LNCAP (cell line): ENCODE results near the gene MYL7.

Experiments used
- TF ChIP-seq, protein P1 (sequence below): fragments of 450-650 bp; IDR thresholded peaks from 2 replicates; pipeline ENCODE4 v1.5.1; 2017; ENCODE audit warnings: mild to moderate bottlenecking

MYL7 gene

DNA sequence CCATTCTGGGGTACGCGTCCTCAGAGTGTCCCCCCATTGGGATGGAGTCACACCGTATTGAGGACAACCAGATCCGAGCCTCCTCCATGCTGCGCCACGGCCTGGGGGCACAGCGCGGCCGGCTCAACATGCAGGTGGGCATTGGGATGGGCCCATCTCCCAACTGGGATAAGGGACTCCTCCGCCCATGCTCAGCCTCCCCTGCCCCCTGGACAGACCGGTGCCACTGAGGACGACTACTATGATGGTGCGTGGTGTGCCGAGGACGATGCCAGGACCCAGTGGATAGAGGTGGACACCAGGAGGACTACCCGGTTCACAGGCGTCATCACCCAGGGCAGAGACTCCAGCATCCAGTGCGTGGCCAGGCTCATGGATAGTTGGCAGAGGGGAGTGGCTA, 31.1 kb downstream of the MYL7 start:
- TF ChIP-seq, protein P1, sequence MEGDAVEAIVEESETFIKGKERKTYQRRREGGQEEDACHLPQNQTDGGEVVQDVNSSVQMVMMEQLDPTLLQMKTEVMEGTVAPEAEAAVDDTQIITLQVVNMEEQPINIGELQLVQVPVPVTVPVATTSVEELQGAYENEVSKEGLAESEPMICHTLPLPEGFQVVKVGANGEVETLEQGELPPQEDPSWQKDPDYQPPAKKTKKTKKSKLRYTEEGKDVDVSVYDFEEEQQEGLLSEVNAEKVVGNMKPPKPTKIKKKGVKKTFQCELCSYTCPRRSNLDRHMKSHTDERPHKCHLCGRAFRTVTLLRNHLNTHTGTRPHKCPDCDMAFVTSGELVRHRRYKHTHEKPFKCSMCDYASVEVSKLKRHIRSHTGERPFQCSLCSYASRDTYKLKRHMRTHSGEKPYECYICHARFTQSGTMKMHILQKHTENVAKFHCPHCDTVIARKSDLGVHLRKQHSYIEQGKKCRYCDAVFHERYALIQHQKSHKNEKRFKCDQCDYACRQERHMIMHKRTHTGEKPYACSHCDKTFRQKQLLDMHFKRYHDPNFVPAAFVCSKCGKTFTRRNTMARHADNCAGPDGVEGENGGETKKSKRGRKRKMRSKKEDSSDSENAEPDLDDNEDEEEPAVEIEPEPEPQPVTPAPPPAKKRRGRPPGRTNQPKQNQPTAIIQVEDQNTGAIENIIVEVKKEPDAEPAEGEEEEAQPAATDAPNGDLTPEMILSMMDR: no peak

DNA sequence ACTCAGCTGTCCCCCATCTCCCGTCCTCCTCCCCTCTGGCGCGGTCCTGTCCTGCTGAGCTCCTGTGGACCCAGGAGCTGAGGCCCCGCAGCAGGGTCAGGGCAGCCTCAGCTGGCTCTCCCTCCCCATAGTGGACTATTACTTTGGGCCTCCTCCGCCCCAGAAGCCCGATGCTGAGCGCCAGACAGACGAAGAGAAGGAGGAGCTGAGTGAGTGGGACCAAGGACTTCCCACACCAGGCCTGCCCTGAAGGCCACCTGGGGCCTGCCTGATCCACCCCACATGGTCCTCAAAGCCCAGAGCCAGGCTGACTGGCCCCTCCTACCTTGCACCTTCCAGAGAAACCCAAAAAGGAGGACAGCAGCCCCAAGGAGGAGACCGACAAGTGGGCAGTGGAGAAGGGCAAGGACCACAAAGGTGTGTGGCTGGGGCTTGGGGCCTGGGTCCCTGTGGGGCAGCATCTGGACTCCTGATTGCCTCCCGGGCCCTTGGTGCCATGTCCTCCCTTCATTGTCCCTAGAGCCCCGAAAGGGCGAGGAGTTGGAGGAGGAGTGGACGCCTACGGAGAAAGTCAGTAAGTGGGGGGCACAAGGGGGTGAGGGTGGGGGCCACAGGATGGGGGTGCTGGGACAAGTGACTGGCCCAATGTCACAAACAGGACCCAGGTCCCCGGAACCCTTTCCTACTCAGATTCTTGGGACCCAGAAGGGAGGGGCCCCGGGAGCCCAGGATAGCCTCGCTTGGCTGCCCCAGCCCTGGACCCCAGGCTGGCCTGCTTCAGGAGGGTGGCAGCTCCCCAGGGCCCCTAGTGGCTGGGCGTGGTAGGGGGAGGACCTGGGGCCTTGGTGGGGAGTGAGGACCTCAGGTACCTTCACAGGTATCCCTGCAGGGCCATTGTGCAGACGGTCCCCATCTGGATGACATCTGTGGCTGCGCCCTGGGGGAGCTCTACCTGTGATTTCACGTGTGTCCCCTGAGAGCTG, 32.1 kb downstream of the MYL7 start:
- TF ChIP-seq, protein P1: no peak

DNA sequence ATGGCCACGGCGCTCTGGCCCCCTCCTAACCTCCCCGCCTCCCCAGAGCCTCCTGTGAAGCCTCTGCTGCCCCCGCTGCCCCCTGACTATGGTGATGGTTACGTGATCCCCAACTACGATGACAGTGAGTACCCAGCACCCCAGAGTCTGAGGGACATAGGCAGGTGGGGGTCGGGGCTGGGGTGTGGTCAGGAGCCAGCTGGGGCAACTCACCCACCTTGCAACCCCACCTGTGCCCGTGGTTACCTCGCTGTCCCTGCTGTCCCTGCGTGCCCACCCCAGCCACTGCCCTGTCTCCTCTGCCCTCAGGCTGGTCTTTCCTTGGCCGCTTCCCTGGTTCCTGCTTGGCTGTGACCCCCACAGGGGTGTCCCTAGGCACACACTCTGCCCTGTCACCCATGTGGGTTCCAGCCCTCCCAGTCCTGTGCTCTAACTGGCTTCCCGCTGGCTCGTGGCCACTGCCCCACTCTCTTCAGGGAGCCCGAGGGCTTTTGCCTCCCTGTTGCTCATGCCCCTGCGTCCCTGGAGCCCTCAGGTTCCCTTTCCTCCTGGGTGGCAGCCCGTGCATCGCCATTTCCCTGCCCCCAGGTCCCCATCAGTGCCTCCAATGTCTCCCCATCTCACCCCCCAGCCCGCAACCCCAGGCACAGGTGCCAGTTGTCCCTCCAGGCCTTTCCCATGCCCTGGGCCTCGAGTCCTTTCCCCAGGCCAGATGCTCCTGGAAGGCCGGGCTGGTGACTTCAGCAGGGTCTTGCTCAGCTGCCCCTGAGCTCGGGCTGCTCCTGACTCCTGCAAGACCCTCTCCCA, 33.0 kb downstream of the MYL7 start:
- TF ChIP-seq, protein P1: no peak

DNA sequence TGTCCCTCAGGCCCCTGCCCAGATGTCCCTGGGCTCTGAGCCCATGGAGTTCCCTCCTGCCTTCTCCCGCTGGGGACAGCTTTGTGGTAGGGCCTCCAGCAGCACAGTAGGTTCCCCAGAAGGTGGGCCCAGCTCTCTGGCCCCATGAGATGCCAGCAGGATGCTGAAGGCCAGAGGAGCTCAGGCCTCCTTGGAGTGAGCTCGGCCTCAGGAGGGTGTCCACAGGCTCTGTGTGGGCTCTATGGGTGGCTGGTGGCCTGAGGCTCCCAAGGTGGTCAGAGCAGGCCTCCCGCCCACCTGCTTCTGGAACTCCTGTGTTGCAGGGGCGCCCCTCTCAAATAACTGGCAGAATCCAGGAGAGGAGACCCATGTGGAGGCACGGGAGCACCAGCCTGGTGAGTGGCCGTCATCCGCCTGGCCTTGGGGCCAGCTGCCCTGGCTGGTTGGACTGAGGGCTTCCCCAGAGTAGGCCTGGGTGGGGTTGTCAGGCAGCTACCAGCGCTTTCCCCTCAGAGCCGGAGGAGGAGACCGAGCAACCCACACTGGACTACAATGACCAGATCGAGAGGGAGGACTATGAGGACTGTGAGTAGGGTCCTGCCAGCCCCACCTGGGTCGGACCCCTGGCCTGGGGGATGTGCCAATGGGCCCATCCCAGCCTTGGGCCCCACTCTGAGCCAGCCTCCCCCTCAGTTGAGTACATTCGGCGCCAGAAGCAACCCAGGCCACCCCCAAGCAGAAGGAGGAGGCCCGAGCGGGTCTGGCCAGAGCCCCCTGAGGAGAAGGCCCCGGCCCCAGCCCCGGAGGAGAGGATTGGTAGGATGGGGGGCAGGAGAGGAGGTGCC, 33.8 kb downstream of the MYL7 start:
- TF ChIP-seq, protein P1: no peak

DNA sequence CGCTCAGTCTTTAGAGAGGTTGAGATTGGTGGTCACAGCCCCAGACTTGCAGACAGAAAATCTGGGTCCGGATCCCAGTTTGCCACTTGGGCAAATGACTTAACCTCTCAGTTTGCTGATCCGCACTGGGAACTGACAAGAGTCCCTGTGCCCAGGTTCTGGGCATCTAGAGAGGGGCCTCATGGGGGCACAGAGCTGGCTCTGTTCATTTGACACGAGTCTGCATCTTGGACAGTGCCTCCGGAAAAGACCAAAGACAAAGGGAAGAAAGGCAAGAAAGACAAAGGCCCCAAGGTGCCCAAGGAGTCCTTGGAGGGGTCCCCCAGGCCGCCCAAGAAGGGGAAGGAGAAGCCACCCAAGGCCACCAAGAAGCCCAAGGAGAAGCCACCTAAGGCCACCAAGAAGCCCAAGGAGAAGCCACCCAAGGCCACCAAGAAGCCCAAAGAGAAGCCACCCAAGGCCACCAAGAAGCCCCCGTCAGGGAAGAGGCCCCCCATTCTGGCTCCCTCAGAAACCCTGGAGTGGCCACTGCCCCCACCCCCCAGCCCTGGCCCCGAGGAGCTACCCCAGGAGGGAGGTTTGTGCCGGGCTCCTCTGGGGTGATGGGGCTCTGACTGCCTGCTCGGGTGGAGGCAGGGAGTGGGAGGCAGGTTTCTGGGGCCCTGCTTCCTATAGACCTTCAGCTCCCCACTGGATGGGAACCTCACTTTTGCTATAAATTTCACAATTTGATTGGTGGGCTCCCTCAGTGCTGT, 34.6 kb downstream of the MYL7 start:
- TF ChIP-seq, protein P1: no peak

DNA sequence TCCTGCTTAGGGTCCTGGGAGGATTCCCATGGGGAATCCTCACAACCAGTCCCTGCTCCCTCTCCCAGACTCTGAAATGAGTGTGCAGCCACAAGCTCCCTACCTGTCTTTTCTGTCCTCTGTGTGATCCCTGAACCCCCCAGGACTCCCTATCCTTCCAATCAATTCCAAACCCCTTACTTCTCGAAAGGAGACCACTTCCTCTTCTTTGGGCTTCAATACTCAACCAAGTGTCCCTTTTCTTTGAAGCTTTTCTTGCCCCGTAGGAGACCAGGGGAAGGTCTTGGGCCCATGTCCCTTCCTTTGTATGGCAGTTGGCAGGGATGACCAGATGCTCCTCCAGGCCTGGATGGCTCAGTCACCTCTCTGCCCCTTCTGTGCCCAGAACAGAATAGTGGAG, 35.3 kb downstream of the MYL7 start:
- TF ChIP-seq, protein P1: no peak
